ENCODE measurements around the gene GARIN5A. TPM values are rescaled to one million over a fixed set of nuclear protein-coding genes. Genes with fewer than 3 reads are reported as not detected.

Gene GARIN5A
- total and polyA plus RNA-seq, 7 donors = 0.36 to 7.1 (median 1.6) TPM; not detected in 2

- Histone ChIP-seq H3K27ac (no peak overlapping the region), H3K4me1 (peaks cover 0 to 15% (median 9%) of the 10 kb centered on the region in 4 donors), H3K9me3 (no peaks in the 10 kb centered on the region), H3K36me3 (peaks cover 0 to 11% (median 0%) of the 10 kb centered on the region in 4 donors), H3K27me3 (no peaks in the 10 kb centered on the region), H3K4me3 (no peak overlapping the region)
- 93% methylated on average over 30 of the region's 30 CpGs for WGBS, 2 donors
- DNase-seq = no peak
- no peak for TF ChIP-seq CTCF (IDR thresholded peaks at IDR 0.05)
- no peak for TF ChIP-seq POLR2AphosphoS5 (IDR thresholded peaks at IDR 0.05)
- TF ChIP-seq EP300 (IDR thresholded peaks at IDR 0.05) = no peak
- TF ChIP-seq POLR2A (IDR thresholded peaks at IDR 0.05) = no peak
- intact Hi-C loops (cut with DNase I) = no loop called here
These were observed 29.4 kb upstream of the GARIN5A start for GRCh38 chr19:50505856-50506611.

GRCh38 chr19:50501568-50502475, 25.2 kb upstream of the GARIN5A start:
- no peaks in the 10 kb centered on the region for H3K27me3 ChIP-seq
- no peaks in the 10 kb centered on the region for H3K9me3 ChIP-seq
- WGBS, 2 donors = 66 to 75% methylated on average over 25 of the region's 25 CpGs
- H3K4me1 ChIP-seq = peaks cover 0 to 7% (median 0%) of the 10 kb centered on the region in 4 donors
- intact Hi-C loops (cut with DNase I) = no loop called here
- no peak overlapping the region for H3K27ac ChIP-seq
- H3K36me3 ChIP-seq = peaks cover 0 to 11% (median 0%) of the 10 kb centered on the region in 4 donors
- no peak for DNase-seq
- TF ChIP-seq EP300 (IDR thresholded peaks at IDR 0.05) (no peak), CTCF (IDR thresholded peaks at IDR 0.05) (no peak), POLR2AphosphoS5 (IDR thresholded peaks at IDR 0.05) (no peak), POLR2A (IDR thresholded peaks at IDR 0.05) (no peak)
- H3K4me3 ChIP-seq = no peak overlapping the region

GRCh38 chr19:50501186-50501567, 24.5 kb upstream of the GARIN5A start:
- Histone ChIP-seq H3K4me1 (peaks cover 0 to 7% (median 0%) of the 10 kb centered on the region in 4 donors), H3K36me3 (peaks cover 0 to 9% (median 0%) of the 10 kb centered on the region in 4 donors), H3K9me3 (no peaks in the 10 kb centered on the region), H3K27ac (no peak overlapping the region), H3K27me3 (no peaks in the 10 kb centered on the region), H3K4me3 (no peak overlapping the region)
- TF ChIP-seq POLR2AphosphoS5 (IDR thresholded peaks at IDR 0.05) (no peak), CTCF (IDR thresholded peaks at IDR 0.05) (no peak), EP300 (IDR thresholded peaks at IDR 0.05) (no peak), POLR2A (IDR thresholded peaks at IDR 0.05) (no peak)
- intact Hi-C loops (cut with DNase I) = no loop called here
- 25 to 61% methylated on average over 12 of the region's 12 CpGs for whole genome bisulfite sequencing, 2 donors
- DNase-seq = no peak

GRCh38 chr19:50500753-50501151, 24.1 kb upstream of the GARIN5A start:
- intact Hi-C loops (cut with DNase I) = no loop called here
- peaks cover 0 to 7% (median 0%) of the 10 kb centered on the region in 4 donors for H3K4me1 ChIP-seq
- H3K4me3 ChIP-seq = no peak overlapping the region
- no peaks in the 10 kb centered on the region for H3K9me3 ChIP-seq
- TF ChIP-seq POLR2A (IDR thresholded peaks at IDR 0.05) (no peak), EP300 (IDR thresholded peaks at IDR 0.05) (no peak), POLR2AphosphoS5 (IDR thresholded peaks at IDR 0.05) (no peak), CTCF (IDR thresholded peaks at IDR 0.05) (no peak)
- WGBS, 2 donors = 23 to 55% methylated on average over 10 of the region's 10 CpGs
- no peak for DNase-seq
- H3K36me3 ChIP-seq = peaks cover 0 to 5% (median 0%) of the 10 kb centered on the region in 4 donors
- H3K27ac ChIP-seq = no peak overlapping the region
- no peaks in the 10 kb centered on the region for H3K27me3 ChIP-seq

Measured in sigmoid colon (tissue), 7 donors.